ENCODE measurements around the gene FAF1.

The FAF1 gene

DNA sequence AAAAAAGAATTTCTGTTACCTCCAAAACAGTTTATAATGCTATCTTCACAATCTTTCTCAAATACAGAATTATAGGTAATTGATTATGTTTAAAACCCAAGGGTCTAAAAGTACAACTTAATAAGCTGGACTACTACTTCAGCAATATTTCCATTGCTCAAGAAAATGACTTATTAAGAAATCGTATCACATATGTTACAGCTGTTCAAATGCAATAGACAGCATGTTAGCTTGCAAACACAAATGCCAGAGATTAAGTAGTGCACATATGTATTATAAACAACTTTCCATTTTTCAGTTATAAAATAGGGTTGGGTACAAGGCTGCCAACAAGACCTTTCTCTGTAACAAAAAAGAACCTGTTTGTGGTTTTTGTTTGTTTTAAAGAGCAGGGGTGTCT, 325.8 kb downstream of the FAF1 start:
- H3K27me3 ChIP-seq (replicated peaks; ENCODE audit: control insufficient read depth, insufficient read depth, low read length), result no peaks in the 10 kb centered on the region
- TF ChIP-seq, protein P1, sequence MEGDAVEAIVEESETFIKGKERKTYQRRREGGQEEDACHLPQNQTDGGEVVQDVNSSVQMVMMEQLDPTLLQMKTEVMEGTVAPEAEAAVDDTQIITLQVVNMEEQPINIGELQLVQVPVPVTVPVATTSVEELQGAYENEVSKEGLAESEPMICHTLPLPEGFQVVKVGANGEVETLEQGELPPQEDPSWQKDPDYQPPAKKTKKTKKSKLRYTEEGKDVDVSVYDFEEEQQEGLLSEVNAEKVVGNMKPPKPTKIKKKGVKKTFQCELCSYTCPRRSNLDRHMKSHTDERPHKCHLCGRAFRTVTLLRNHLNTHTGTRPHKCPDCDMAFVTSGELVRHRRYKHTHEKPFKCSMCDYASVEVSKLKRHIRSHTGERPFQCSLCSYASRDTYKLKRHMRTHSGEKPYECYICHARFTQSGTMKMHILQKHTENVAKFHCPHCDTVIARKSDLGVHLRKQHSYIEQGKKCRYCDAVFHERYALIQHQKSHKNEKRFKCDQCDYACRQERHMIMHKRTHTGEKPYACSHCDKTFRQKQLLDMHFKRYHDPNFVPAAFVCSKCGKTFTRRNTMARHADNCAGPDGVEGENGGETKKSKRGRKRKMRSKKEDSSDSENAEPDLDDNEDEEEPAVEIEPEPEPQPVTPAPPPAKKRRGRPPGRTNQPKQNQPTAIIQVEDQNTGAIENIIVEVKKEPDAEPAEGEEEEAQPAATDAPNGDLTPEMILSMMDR (IDR thresholded peaks at IDR 0.05; ENCODE audit: insufficient read depth, low read length, poor library complexity, severe bottlenecking), result no peak
- no peaks in the 10 kb centered on the region for H3K36me3 ChIP-seq (ENCODE audit: control insufficient read depth, insufficient read depth, low read length)
- DNase-seq (ENCODE audit: extremely low read depth, insufficient read length), result no peak
- H3K4me3 ChIP-seq (replicated peaks; ENCODE audit: low read depth, low read length), result no peak overlapping the region

DNA sequence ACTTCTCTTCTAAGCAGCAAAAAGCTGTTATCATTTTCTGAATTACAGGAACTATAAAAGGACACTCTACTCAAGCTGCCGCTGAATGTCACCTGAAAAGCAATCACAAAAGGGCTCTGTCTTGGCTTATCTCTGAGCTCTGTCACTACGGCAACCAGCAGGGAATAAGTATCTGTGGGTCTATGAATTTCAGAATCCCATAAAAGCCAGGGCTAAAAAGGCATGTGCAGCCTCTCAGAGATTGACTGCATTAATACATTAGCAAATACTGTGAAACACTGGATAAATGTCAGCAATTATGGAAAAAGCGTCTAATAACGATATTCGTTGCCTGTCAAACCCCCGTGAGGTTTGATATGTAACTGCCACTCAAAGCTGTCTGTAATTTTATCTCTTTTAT, 326.6 kb downstream of the FAF1 start:
- Histone ChIP-seq H3K36me3 (ENCODE audit: control insufficient read depth, insufficient read depth, low read length) (no peaks in the 10 kb centered on the region), H3K4me3 (replicated peaks; ENCODE audit: low read depth, low read length) (no peak overlapping the region), H3K27me3 (replicated peaks; ENCODE audit: control insufficient read depth, insufficient read depth, low read length) (no peaks in the 10 kb centered on the region)
- TF ChIP-seq, protein P1 (IDR thresholded peaks at IDR 0.05; ENCODE audit: insufficient read depth, low read length, poor library complexity, severe bottlenecking), result no peak
- DNase-seq (ENCODE audit: extremely low read depth, insufficient read length), result no peak

DNA sequence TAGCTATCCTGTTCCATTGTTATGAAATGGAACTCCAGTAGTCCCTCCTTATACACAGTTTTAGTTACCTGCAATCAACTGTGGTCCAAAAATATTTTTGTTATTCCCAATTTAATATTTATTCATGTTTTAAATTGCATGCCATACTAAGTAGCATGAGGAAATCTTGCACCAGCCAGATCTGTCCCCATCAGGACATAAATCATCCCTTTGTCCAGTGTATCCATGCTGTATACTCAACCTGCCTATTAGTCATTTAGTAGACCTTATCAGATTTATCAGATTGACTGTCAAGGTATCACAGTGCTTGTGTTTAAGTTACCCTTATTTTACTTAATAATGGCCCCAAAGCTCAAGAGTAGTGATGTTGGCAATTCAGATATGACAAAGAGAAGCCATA, 328.9 kb downstream of the FAF1 start:
- Histone ChIP-seq H3K4me3 (replicated peaks; ENCODE audit: low read depth, low read length) (no peak overlapping the region), H3K27me3 (replicated peaks; ENCODE audit: control insufficient read depth, insufficient read depth, low read length) (no peaks in the 10 kb centered on the region), H3K36me3 (ENCODE audit: control insufficient read depth, insufficient read depth, low read length) (no peaks in the 10 kb centered on the region)
- TF ChIP-seq, protein P1 (IDR thresholded peaks at IDR 0.05; ENCODE audit: insufficient read depth, low read length, poor library complexity, severe bottlenecking), result no peak
- DNase-seq (ENCODE audit: extremely low read depth, insufficient read length), result no peak

DNA sequence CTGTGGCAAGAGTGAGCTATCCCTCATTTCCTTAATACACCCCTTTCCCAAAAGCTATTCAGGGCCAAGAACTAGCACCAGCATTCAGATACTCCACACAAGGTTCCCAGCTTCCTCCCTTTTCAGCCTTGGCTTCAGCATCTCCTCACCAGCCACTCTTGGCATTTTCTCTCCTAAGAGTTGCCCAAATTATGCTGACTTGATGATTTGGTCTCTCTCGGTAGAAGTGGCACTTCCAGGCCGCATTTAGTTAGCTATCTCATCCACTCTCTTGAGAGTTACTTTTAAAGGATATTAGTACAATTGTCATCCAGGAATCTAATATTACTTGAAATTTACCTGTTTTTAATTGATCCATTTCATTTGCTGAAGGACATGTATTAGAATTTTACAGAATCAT, 337.8 kb downstream of the FAF1 start:
- TF ChIP-seq, protein P1 (IDR thresholded peaks at IDR 0.05; ENCODE audit: insufficient read depth, low read length, poor library complexity, severe bottlenecking), result no peak
- no peak for DNase-seq (ENCODE audit: extremely low read depth, insufficient read length)
- no peaks in the 10 kb centered on the region for H3K36me3 ChIP-seq (ENCODE audit: control insufficient read depth, insufficient read depth, low read length)
- no peaks in the 10 kb centered on the region for H3K27me3 ChIP-seq (replicated peaks; ENCODE audit: control insufficient read depth, insufficient read depth, low read length)
- H3K4me3 ChIP-seq (replicated peaks; ENCODE audit: low read depth, low read length), result no peak overlapping the region

DNA sequence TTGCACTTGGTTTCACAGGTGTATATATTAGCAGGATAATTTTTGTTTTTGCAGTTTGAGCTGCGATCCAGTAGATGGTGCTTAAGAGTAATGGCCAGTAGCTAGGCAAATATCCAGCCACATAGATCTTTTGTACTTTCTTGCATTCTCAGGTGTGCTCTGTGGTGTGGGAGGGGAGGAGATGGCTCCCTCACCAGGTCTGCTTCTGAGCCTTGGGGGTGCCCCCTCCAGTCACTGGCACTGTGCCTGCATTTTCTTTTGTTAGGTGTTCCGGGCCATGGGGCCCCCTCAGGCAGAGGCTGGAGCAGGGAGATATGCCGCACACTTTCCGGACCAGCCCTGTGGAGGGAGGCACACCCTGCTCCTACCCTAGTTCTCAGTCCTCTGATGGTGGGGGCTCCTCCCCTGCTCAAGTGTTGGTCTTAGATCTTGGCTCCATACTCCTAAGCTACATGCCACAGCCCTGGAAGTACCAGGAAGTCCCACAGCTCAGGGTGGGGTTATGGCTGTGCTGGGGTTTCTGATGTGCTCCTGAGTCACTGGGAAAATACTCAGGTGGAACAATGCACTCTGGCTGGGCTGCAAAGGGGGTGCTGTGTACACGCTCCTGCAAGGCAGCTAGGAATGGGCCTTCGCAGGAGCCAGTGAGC, 339.3 kb downstream of the FAF1 start:
- Histone ChIP-seq H3K36me3 (ENCODE audit: control insufficient read depth, insufficient read depth, low read length) (no peaks in the 10 kb centered on the region), H3K4me3 (replicated peaks; ENCODE audit: low read depth, low read length) (no peak overlapping the region), H3K27me3 (replicated peaks; ENCODE audit: control insufficient read depth, insufficient read depth, low read length) (no peaks in the 10 kb centered on the region)
- TF ChIP-seq, protein P1 (IDR thresholded peaks at IDR 0.05; ENCODE audit: insufficient read depth, low read length, poor library complexity, severe bottlenecking), result peak; percentile 9
- DNase-seq (ENCODE audit: extremely low read depth, insufficient read length), result no peak
